DND-41 (cell line): ENCODE data around the gene THRB.

ENCODE experiments used
- ATAC-seq: fragments of 200-7000 bp; cut with Tn5 transposase; 3 replicates; pipeline ENCODE4 v1.9.1; 2021; ENCODE audit warnings: low read depth; ENCODE audit not compliant: insufficient read depth
- DNase-seq: peaks from one replicate; pipeline ENCODE4 v3.0.0-alpha.2; 2020
- H2AFZ ChIP-seq: 2 replicates; pipeline ENCODE4 v1.6.0; 2012; ENCODE audit warnings: low read depth, low read length
- H3K27ac ChIP-seq: 2 replicates; pipeline ENCODE4 v1.5.1; 2012; ENCODE audit warnings: low read length, inconsistent platforms
- H3K27me3 ChIP-seq: fragments of 200-600 bp; sonication (generic); 2 replicates; pipeline ENCODE4 v1.6.0; 2012; ENCODE audit warnings: low read length, mild to moderate bottlenecking, inconsistent platforms; ENCODE audit not compliant: insufficient read depth, poor library complexity
- H3K36me3 ChIP-seq: 2 replicates; pipeline ENCODE4 v1.5.1; 2012; ENCODE audit warnings: low read length, inconsistent platforms; ENCODE audit not compliant: insufficient read depth
- H3K4me1 ChIP-seq: 2 replicates; pipeline ENCODE4 v1.5.1; 2012; ENCODE audit warnings: mild to moderate bottlenecking, low read length; ENCODE audit not compliant: insufficient read depth
- H3K4me2 ChIP-seq: 2 replicates; pipeline ENCODE4 v1.6.0; 2012; ENCODE audit warnings: mild to moderate bottlenecking, moderate library complexity, low read length, inconsistent platforms; ENCODE audit not compliant: insufficient read depth
- H3K4me3 ChIP-seq, 2 experiments: fragments of 200-600 bp in 1 of 2; shearing (Covaris generic) in 1 of 2; 2 replicates each; pipeline ENCODE4 v1.5.1; 2012 to 2016; ENCODE audit warnings: inconsistent platforms in 2 of 2, low read length in 2 of 2, mild to moderate bottlenecking in 2 of 2, low read depth in 1 of 2, moderate library complexity in 1 of 2
- H3K79me2 ChIP-seq: 2 replicates; pipeline ENCODE4 v1.6.0; 2012; ENCODE audit warnings: low read length, inconsistent platforms; ENCODE audit not compliant: insufficient read depth
- H3K9ac ChIP-seq: 2 replicates; pipeline ENCODE4 v1.6.0; 2012; ENCODE audit warnings: low read depth, mild to moderate bottlenecking, inconsistent platforms, low read length, moderate library complexity
- H3K9me3 ChIP-seq: 2 replicates; pipeline ENCODE4 v1.5.1; 2012; ENCODE audit warnings: low read length, moderate library complexity, mild to moderate bottlenecking, inconsistent platforms; ENCODE audit not compliant: insufficient read depth, severe bottlenecking
- H4K20me1 ChIP-seq: 2 replicates; pipeline ENCODE4 v1.6.0; 2012; ENCODE audit warnings: low read length; ENCODE audit not compliant: insufficient read depth
- CTCF ChIP-seq: IDR thresholded peaks from 2 replicates; pipeline ENCODE4 v1.5.1; 2012; ENCODE audit warnings: borderline replicate concordance, low read length, moderate library complexity, mild to moderate bottlenecking; ENCODE audit not compliant: poor library complexity, severe bottlenecking; ENCODE audit errors: extremely low read depth
- EZH2 ChIP-seq: IDR thresholded peaks from 3 replicates; pipeline ENCODE4 v1.6.1; 2012; ENCODE audit warnings: borderline replicate concordance, low read depth, mild to moderate bottlenecking, moderate library complexity, low read length, inconsistent platforms; ENCODE audit not compliant: severe bottlenecking

The THRB gene

GRCh38 chr3:24229468-24230221, 265.0 kb downstream of the THRB start:
- DNase-seq, result no peak
- H3K4me3 ChIP-seq, result no peak overlapping the region
- no peaks in the 10 kb centered on the region for H3K27me3 ChIP-seq
- no peak overlapping the region for H3K27ac ChIP-seq
- no peaks in the 10 kb centered on the region for H3K36me3 ChIP-seq
- no peaks in the 10 kb centered on the region for H3K79me2 ChIP-seq
- no peaks in the 10 kb centered on the region for H4K20me1 ChIP-seq
- no peaks in the 10 kb centered on the region for H3K4me1 ChIP-seq
- H3K9ac ChIP-seq, result no peak overlapping the region
- H3K9me3 ChIP-seq, result no peaks in the 10 kb centered on the region
- H3K4me2 ChIP-seq, result no peak overlapping the region
- no peak overlapping the region for H2AFZ ChIP-seq
- TF ChIP-seq EZH2 (no peak), CTCF (no peak)
- ATAC-seq, result no peak

- Histone ChIP-seq H4K20me1 (no peaks in the 10 kb centered on the region), H3K27me3 (no peaks in the 10 kb centered on the region), H3K27ac (no peak overlapping the region), H3K4me1 (no peaks in the 10 kb centered on the region), H3K9ac (no peak overlapping the region), H3K9me3 (no peaks in the 10 kb centered on the region), H2AFZ (no peak overlapping the region), H3K79me2 (no peaks in the 10 kb centered on the region), H3K4me3 (no peak overlapping the region), H3K36me3 (no peaks in the 10 kb centered on the region), H3K4me2 (no peak overlapping the region)
- TF ChIP-seq CTCF (no peak), EZH2 (no peak)
- ATAC-seq, result no peak
- no peak for DNase-seq
Observed at GRCh38 chr3:24227635-24228034, 267.0 kb downstream of the THRB start.

DNA sequence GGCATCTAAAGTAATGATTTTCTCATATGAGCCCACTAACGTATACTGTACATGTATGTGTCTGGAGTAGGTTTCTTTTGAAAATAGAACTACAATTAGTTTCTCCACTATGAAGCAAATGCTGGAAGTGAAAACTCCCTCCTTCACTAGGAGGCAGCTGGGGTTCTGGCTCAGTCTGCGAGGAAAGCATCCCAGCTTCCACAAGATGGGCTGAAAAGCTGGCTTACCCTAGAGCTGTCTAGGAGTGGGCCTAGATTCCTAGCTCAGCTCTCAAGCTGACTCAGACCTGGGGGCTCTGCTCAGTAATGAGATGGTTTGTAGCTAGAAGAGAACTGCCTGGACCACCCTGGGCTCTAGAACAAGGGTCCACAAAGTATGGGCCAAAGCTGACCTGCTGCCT, 268.3 kb downstream of the THRB start:
- H3K36me3 ChIP-seq, result no peaks in the 10 kb centered on the region

More for the DNA sequence above, 268.3 kb downstream of the THRB start:
- H4K20me1 ChIP-seq, result no peaks in the 10 kb centered on the region
- H3K27ac ChIP-seq, result no peak overlapping the region
- H3K4me3 ChIP-seq, result no peak overlapping the region
- H3K9ac ChIP-seq, result no peak overlapping the region
- no peaks in the 10 kb centered on the region for H3K9me3 ChIP-seq
- no peaks in the 10 kb centered on the region for H3K27me3 ChIP-seq
- TF ChIP-seq EZH2, result no peak
- no peak for TF ChIP-seq CTCF
- H2AFZ ChIP-seq, result no peak overlapping the region
- H3K4me1 ChIP-seq, result no peaks in the 10 kb centered on the region
- DNase-seq (no peak), ATAC-seq (no peak)
- no peaks in the 10 kb centered on the region for H3K79me2 ChIP-seq
- H3K4me2 ChIP-seq, result no peak overlapping the region
